GM23248 (cell line): ENCODE measurements around the gene PPP1R12B. TPM values are rescaled to one million over a fixed set of nuclear protein-coding genes. Genes with fewer than 3 reads are reported as not detected.
"Not testable (repeated sequence)": the region's sequence is repeated elsewhere in the genome, so short reads cannot be mapped to it uniquely, and the experiment has no call there.

Source experiments
- DNase-seq: peaks from one replicate; pipeline ENCODE4 v3.0.0-alpha.2; 2015
- H2AFZ ChIP-seq: fragments of 200-600 bp; sonication (generic); 2 replicates; pipeline ENCODE4 v1.6.1; 2016; ENCODE audit warnings: antibody characterized with exemption
- H3F3A ChIP-seq: fragments of 200-600 bp; sonication (generic); 2 replicates; pipeline ENCODE4 v1.6.1; 2016; ENCODE audit warnings: mild to moderate bottlenecking, antibody characterized with exemption, mixed run types; ENCODE audit not compliant: insufficient read depth
- H3K27ac ChIP-seq: fragments of 200-600 bp; sonication (generic); 2 replicates; pipeline ENCODE4 v1.5.1; 2016; ENCODE audit warnings: mild to moderate bottlenecking
- H3K27me3 ChIP-seq: fragments of 200-600 bp; sonication (generic); replicated peaks from 2 replicates; pipeline ENCODE4 v1.6.1; 2016; ENCODE audit warnings: mild to moderate bottlenecking; ENCODE audit not compliant: insufficient read depth
- H3K36me3 ChIP-seq: fragments of 200-600 bp; sonication (generic); 2 replicates; pipeline ENCODE4 v1.6.1; 2016; ENCODE audit warnings: low read depth, mild to moderate bottlenecking
- H3K4me1 ChIP-seq: fragments of 200-600 bp; sonication (generic); 2 replicates; pipeline ENCODE4 v1.6.1; 2016; ENCODE audit warnings: mild to moderate bottlenecking; ENCODE audit not compliant: insufficient read depth
- H3K4me2 ChIP-seq: fragments of 200-600 bp; sonication (generic); one replicate; pipeline ENCODE4 v1.6.1; 2016; ENCODE audit warnings: mild to moderate bottlenecking; ENCODE audit not compliant: unreplicated experiment
- H3K4me3 ChIP-seq: fragments of 200-600 bp; sonication (generic); 2 replicates; pipeline ENCODE4 v1.5.1; 2016; ENCODE audit warnings: mild to moderate bottlenecking
- H3K79me2 ChIP-seq: fragments of 200-600 bp; sonication (generic); 2 replicates; pipeline ENCODE4 v1.6.1; 2016; ENCODE audit warnings: mild to moderate bottlenecking; ENCODE audit not compliant: insufficient read depth
- H3K9ac ChIP-seq: fragments of 200-600 bp; sonication (generic); 2 replicates; pipeline ENCODE4 v1.6.1; 2016; ENCODE audit warnings: mild to moderate bottlenecking
- H3K9me2 ChIP-seq: fragments of 200-600 bp; sonication (generic); 2 replicates; pipeline ENCODE4 v1.6.1; 2016; ENCODE audit warnings: mixed run types, mild to moderate bottlenecking, moderate library complexity; ENCODE audit not compliant: insufficient read depth
- H3K9me3 ChIP-seq: fragments of 200-600 bp; sonication (generic); one replicate; pipeline ENCODE4 v1.6.1; 2017; ENCODE audit warnings: low read depth
- H4K20me1 ChIP-seq: fragments of 200-600 bp; sonication (generic); 2 replicates; pipeline ENCODE4 v1.6.0; 2016; ENCODE audit not compliant: insufficient read depth
- EZH2 ChIP-seq: fragments of 200-600 bp; sonication (generic); IDR thresholded peaks from 2 replicates; pipeline ENCODE4 v1.6.1; 2018; ENCODE audit warnings: antibody characterized with exemption, mild to moderate bottlenecking; ENCODE audit not compliant: insufficient read depth, poor library complexity, severe bottlenecking
- EZH2phosphoT487 ChIP-seq: fragments of 200-600 bp; sonication (generic); IDR thresholded peaks from 2 replicates; pipeline ENCODE4 v1.6.1; 2018; ENCODE audit warnings: antibody characterized with exemption, moderate library complexity, mild to moderate bottlenecking, low read depth; ENCODE audit not compliant: insufficient read depth
- WGBS, 2 experiments: methylation state at CpG; one replicate each; pipeline ENCODE4 v1.1.6; 2015 to 2017; ENCODE audit warnings: low lambda C conversion rate in 2 of 2, low coverage in 1 of 2; ENCODE audit errors: missing lambda C conversion rate in 2 of 2; 5-methylcytosine and 5-hydroxymethylcytosine counted together
- in situ Hi-C: fragments of 300-500 bp; cut with MboI; formaldehyde crosslinking; loops from 2 replicates; pipeline ENCODE4 v1.15.0; 2020
- polyA plus RNA-seq: library from polyadenylated mRNA; unstranded; fragments of >200 nt; fragmentation: Nextera tagmentation; extraction: Ambion mirVana; gene quantifications from 2 replicates; pipeline ENCODE4 v1.2.1, GENCODE V29; 2016
- total RNA-seq: library from RNA; depleted of rRNA; stranded (reverse); fragments of >200 nt; shearing (Covaris generic); gene quantifications from 2 replicates; pipeline ENCODE4 v1.2.3, GENCODE V29; 2014

Gene PPP1R12B
- total and polyA plus RNA-seq, 2 experiments from 2014 or later, result 3.6 to 14.6 TPM

- no peak overlapping the region for H3K4me3 ChIP-seq
- H3K27me3 ChIP-seq, result no peaks in the 10 kb centered on the region
- WGBS, 2 experiments, result 100% methylated on average over 2 of the region's 2 CpGs
- no peaks in the 10 kb centered on the region for H3K9me2 ChIP-seq
- H3K4me2 ChIP-seq, result no peak overlapping the region
- TF ChIP-seq EZH2, result no peak
- no peak for TF ChIP-seq EZH2phosphoT487
- no peak overlapping the region for H2AFZ ChIP-seq
- H3K27ac ChIP-seq, result no peak overlapping the region
- no peaks in the 10 kb centered on the region; the same call in 1 of the 2 replicates for H4K20me1 ChIP-seq
- no peaks in the 10 kb centered on the region for H3K9me3 ChIP-seq
- peaks cover 75% of the 10 kb centered on the region for H3K79me2 ChIP-seq
- H3K9ac ChIP-seq, result no peak overlapping the region
- in situ Hi-C loops, result no loop called here
- H3K36me3 ChIP-seq, result no peaks in the 10 kb centered on the region
- H3F3A ChIP-seq, result peaks cover 2% of the 10 kb centered on the region; the same call in 1 of the 2 replicates
- no peak for DNase-seq
- peaks cover 14% of the 10 kb centered on the region for H3K4me1 ChIP-seq
Measured at GRCh38 chr1:202362212-202362611, 13.7 kb downstream of the PPP1R12B start.

GRCh38 chr1:202365092-202365815 lies 16.8 kb downstream of the PPP1R12B start:
- H3K9ac ChIP-seq, result 0 out of 2 replicates have a peak overlapping the region, but pooled peaks have one; percentile 21
- DNase-seq, result peak; percentile 77
- in situ Hi-C loops, result no loop called here

GRCh38 chr1:202367271-202367670 lies 18.8 kb downstream of the PPP1R12B start:
- in situ Hi-C loops, result no loop called here
- peak; percentile 65 for DNase-seq
- H3K4me2 ChIP-seq, result no peak overlapping the region
- H3F3A ChIP-seq, result peaks cover 9% of the 10 kb centered on the region; the same call in 1 of the 2 replicates
- H3K4me1 ChIP-seq, result peaks cover 20% of the 10 kb centered on the region
- H2AFZ ChIP-seq, result no peak overlapping the region
- TF ChIP-seq EZH2 (no peak), EZH2phosphoT487 (no peak)
- H3K27me3 ChIP-seq, result no peaks in the 10 kb centered on the region
- H3K9me2 ChIP-seq, result no peaks in the 10 kb centered on the region
- H3K79me2 ChIP-seq, result peaks cover 33% of the 10 kb centered on the region
- peak overlapping the region; percentile 40 for H3K27ac ChIP-seq
- 43 to 65% methylated on average over 1 of the region's 1 CpG for WGBS, 2 experiments
- no peaks in the 10 kb centered on the region for H3K36me3 ChIP-seq
- no peaks in the 10 kb centered on the region for H3K9me3 ChIP-seq
- no peak overlapping the region for H3K4me3 ChIP-seq
- no peaks in the 10 kb centered on the region for H4K20me1 ChIP-seq
- no peak overlapping the region for H3K9ac ChIP-seq

More at GRCh38 chr1:202365092-202365815, 16.8 kb downstream of the PPP1R12B start:
- Histone ChIP-seq H4K20me1 (no peaks in the 10 kb centered on the region; the same call in 1 of the 2 replicates), H3F3A (peaks cover 9% of the 10 kb centered on the region; the same call in 1 of the 2 replicates), H3K4me2 (peak overlapping the region; percentile 22), H3K9me3 (no peaks in the 10 kb centered on the region), H3K4me1 (peaks cover 20% of the 10 kb centered on the region), H2AFZ (no peak overlapping the region), H3K4me3 (no peak overlapping the region), H3K27ac (peak overlapping the region; percentile 56), H3K36me3 (no peaks in the 10 kb centered on the region), H3K27me3 (no peaks in the 10 kb centered on the region), H3K79me2 (peaks cover 53% of the 10 kb centered on the region), H3K9me2 (no peaks in the 10 kb centered on the region)
- 56 to 57% methylated on average over 4 of the region's 4 CpGs for WGBS, 2 experiments
- TF ChIP-seq EZH2, result no peak
- no peak for TF ChIP-seq EZH2phosphoT487

DNA sequence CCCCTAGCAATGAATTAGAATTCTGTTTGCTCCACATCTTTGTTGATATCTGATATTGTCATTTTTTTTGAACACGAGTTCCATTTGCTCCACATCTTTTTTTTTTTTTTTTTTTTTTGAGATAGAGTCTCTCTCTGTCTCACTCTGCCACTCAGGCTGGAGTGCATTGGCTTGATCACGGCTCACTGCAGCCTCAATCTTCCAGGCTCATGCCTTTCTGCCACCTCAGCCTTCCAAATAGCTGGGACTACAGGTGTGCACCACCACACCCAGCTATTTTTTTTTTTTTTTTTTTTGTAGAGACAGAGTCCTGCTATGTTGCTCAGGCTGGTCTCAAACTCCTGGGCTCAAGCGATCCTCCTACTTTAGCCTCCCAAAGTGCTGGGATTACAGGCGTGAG lies 22.4 kb downstream of the PPP1R12B start:
- H3K27ac ChIP-seq, H2AFZ ChIP-seq, in situ Hi-C loops, H3K9me2 ChIP-seq, H3K9ac ChIP-seq, H3K4me2 ChIP-seq, DNase-seq, H3K4me3 ChIP-seq, H3K27me3 ChIP-seq, H3K36me3 ChIP-seq, H4K20me1 ChIP-seq, H3K9me3 ChIP-seq, H3F3A ChIP-seq: not testable (repeated sequence)
- peaks cover 39% of the 10 kb centered on the region for H3K79me2 ChIP-seq
- 96 to 100% methylated on average over 4 of the region's 4 CpGs for WGBS, 2 experiments
- peaks cover 10% of the 10 kb centered on the region; the same call in 1 of the 2 replicates for H3K4me1 ChIP-seq

- Histone ChIP-seq H3F3A (no peaks in the 10 kb centered on the region), H3K27me3 (no peaks in the 10 kb centered on the region), H2AFZ (no peak overlapping the region), H3K36me3 (no peaks in the 10 kb centered on the region), H3K79me2 (peaks cover 39% of the 10 kb centered on the region), H3K9me2 (no peaks in the 10 kb centered on the region), H3K4me3 (no peak overlapping the region), H3K4me1 (no peaks in the 10 kb centered on the region; the same call in 1 of the 2 replicates), H3K4me2 (no peak overlapping the region), H3K9me3 (no peaks in the 10 kb centered on the region), H4K20me1 (no peaks in the 10 kb centered on the region), H3K9ac (no peak overlapping the region), H3K27ac (no peak overlapping the region)
- TF ChIP-seq EZH2, result no peak
- no peak for TF ChIP-seq EZH2phosphoT487
- peak; percentile 20 for DNase-seq
- in situ Hi-C loops, result no loop called here
Measured at GRCh38 chr1:202374099-202374498, 25.6 kb downstream of the PPP1R12B start.

DNA sequence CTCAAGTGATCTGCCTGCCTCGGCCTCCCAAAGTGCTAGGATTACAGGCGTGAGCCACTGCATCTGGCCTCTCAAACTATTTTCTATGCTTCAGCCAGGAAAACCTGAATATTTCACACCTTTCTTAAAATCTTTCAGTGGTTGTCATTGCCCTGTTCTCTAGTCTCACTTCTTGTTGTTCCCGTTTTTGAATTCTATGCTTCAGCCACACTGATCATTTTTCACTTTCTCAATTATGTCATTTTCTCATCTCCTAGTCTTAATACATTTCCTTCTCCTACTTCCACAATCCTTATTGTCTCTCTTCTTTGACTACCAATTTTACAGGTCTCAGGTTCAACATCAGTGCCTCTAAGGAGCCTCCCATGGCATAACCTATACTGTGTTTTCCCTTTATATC lies 26.7 kb downstream of the PPP1R12B start:
- 86 to 95% methylated on average over 3 of the region's 3 CpGs for WGBS, 2 experiments
- H3K4me3 ChIP-seq, H3K4me1 ChIP-seq, H3K4me2 ChIP-seq, DNase-seq, H3F3A ChIP-seq, H3K9ac ChIP-seq, H4K20me1 ChIP-seq, H3K36me3 ChIP-seq, H3K9me2 ChIP-seq, H3K27ac ChIP-seq, H2AFZ ChIP-seq, H3K9me3 ChIP-seq, in situ Hi-C loops, H3K27me3 ChIP-seq: not testable (repeated sequence)
- H3K79me2 ChIP-seq, result peaks cover 39% of the 10 kb centered on the region
